Measurements from ENCODE around the gene OCA2.

DNA sequence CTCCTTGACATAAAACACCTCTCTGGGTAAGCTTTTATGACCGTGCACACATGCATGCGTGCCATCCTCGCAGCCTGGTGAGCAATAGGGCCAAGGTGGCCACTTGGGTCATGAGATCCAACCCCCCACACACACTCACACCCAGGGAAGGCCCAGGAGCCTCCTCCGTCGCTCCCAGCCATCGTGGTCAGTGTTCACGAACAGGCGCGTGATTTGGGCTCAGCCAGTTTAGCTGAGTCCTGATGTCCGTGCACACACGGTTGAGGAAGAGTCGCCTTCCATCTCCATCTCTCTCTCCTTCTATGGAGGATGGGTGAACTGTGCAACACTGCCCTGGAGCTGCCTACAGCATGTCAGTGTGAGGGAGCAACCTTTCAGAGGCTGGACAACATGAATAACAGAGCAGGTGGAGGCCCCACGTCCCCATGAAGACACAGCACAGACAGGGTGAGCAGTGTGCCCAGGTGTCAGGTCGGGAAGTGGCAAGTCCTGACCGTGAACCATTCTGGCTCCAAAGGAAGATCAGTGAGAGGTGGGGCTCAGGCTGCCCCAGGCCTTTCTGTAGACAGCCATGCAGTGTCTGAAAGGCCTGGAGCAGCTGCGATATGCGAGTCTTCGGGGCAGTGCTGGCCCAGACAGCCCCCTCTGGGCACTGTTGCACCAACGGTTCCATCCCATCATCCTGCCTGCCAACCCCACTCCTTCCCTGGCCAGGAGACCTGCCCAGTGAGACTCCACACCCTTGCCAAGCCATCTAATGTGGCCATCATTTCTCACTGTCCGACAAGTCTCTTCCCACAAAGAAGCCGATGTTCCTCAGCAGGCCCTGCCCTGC, 253.4 kb downstream of the OCA2 start:
- TF ChIP-seq, protein P1, sequence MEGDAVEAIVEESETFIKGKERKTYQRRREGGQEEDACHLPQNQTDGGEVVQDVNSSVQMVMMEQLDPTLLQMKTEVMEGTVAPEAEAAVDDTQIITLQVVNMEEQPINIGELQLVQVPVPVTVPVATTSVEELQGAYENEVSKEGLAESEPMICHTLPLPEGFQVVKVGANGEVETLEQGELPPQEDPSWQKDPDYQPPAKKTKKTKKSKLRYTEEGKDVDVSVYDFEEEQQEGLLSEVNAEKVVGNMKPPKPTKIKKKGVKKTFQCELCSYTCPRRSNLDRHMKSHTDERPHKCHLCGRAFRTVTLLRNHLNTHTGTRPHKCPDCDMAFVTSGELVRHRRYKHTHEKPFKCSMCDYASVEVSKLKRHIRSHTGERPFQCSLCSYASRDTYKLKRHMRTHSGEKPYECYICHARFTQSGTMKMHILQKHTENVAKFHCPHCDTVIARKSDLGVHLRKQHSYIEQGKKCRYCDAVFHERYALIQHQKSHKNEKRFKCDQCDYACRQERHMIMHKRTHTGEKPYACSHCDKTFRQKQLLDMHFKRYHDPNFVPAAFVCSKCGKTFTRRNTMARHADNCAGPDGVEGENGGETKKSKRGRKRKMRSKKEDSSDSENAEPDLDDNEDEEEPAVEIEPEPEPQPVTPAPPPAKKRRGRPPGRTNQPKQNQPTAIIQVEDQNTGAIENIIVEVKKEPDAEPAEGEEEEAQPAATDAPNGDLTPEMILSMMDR (IDR thresholded peaks at IDR 0.05), result no peak
- no peak for TF ChIP-seq SIN3A (IDR thresholded peaks at IDR 0.05; ENCODE audit: borderline replicate concordance, insufficient read depth, low read depth, low read length)
- TF ChIP-seq, protein P2, sequence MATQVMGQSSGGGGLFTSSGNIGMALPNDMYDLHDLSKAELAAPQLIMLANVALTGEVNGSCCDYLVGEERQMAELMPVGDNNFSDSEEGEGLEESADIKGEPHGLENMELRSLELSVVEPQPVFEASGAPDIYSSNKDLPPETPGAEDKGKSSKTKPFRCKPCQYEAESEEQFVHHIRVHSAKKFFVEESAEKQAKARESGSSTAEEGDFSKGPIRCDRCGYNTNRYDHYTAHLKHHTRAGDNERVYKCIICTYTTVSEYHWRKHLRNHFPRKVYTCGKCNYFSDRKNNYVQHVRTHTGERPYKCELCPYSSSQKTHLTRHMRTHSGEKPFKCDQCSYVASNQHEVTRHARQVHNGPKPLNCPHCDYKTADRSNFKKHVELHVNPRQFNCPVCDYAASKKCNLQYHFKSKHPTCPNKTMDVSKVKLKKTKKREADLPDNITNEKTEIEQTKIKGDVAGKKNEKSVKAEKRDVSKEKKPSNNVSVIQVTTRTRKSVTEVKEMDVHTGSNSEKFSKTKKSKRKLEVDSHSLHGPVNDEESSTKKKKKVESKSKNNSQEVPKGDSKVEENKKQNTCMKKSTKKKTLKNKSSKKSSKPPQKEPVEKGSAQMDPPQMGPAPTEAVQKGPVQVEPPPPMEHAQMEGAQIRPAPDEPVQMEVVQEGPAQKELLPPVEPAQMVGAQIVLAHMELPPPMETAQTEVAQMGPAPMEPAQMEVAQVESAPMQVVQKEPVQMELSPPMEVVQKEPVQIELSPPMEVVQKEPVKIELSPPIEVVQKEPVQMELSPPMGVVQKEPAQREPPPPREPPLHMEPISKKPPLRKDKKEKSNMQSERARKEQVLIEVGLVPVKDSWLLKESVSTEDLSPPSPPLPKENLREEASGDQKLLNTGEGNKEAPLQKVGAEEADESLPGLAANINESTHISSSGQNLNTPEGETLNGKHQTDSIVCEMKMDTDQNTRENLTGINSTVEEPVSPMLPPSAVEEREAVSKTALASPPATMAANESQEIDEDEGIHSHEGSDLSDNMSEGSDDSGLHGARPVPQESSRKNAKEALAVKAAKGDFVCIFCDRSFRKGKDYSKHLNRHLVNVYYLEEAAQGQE (IDR thresholded peaks at IDR 0.05; ENCODE audit: insufficient read depth in 1 of 2, low read depth in 2 of 2, low read length in 1 of 2), result no peak
- no peak for TF ChIP-seq POLR2AphosphoS5 (IDR thresholded peaks at IDR 0.05; ENCODE audit: low read depth, low read length)

Data from Panc1 (cell line).